VCaP (cell line): ENCODE data around the gene FCHSD2.
A peak's percentile ranks its signal among the peaks of the same experiment; 100 is the strongest.

Source experiments
- H3K27ac ChIP-seq: fragments of 450-650 bp; 2 replicates; pipeline ENCODE4 v1.5.1; 2017
- TF ChIP-seq, protein P1 (sequence below): fragments of 450-650 bp; conservative IDR thresholded peaks from 2 replicates; pipeline ENCODE4 v1.5.1; 2017; ENCODE audit warnings: mild to moderate bottlenecking, moderate library complexity

Gene FCHSD2

DNA sequence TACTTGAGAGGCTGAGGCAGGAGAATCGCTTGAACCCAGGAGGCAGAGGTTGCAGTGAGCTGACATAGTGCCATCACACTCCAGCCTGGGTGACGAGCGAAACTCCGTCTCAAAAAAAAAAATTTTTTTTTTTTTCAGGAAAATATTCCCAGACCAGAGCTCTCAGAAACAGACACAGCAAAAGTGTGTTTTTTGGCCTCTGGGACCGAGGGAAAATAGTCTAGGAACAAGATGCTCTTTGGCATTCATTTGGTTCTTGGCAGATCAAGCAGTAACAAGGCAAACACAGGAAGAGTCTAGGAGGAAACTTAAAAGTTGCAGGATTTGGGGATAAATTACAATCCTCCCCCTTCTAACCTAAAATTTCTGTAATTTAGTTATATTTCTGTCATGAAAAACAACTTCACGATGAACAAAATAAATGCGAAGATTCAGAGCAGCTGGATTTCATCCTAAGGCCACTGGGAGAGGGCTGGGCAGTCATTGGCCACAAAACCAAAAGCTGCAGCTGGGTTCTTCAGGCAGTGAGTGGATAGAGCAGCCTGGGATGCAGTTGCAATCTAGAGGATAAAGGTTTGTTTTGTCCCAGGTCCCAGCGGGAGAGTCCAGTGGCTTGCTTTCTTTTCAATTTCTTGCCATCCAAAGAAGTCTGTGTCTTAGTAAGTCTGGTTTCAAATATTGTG, 308.2 kb downstream of the FCHSD2 start:
- TF ChIP-seq, protein P1, sequence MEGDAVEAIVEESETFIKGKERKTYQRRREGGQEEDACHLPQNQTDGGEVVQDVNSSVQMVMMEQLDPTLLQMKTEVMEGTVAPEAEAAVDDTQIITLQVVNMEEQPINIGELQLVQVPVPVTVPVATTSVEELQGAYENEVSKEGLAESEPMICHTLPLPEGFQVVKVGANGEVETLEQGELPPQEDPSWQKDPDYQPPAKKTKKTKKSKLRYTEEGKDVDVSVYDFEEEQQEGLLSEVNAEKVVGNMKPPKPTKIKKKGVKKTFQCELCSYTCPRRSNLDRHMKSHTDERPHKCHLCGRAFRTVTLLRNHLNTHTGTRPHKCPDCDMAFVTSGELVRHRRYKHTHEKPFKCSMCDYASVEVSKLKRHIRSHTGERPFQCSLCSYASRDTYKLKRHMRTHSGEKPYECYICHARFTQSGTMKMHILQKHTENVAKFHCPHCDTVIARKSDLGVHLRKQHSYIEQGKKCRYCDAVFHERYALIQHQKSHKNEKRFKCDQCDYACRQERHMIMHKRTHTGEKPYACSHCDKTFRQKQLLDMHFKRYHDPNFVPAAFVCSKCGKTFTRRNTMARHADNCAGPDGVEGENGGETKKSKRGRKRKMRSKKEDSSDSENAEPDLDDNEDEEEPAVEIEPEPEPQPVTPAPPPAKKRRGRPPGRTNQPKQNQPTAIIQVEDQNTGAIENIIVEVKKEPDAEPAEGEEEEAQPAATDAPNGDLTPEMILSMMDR: no peak
- no peak overlapping the region for H3K27ac ChIP-seq

DNA sequence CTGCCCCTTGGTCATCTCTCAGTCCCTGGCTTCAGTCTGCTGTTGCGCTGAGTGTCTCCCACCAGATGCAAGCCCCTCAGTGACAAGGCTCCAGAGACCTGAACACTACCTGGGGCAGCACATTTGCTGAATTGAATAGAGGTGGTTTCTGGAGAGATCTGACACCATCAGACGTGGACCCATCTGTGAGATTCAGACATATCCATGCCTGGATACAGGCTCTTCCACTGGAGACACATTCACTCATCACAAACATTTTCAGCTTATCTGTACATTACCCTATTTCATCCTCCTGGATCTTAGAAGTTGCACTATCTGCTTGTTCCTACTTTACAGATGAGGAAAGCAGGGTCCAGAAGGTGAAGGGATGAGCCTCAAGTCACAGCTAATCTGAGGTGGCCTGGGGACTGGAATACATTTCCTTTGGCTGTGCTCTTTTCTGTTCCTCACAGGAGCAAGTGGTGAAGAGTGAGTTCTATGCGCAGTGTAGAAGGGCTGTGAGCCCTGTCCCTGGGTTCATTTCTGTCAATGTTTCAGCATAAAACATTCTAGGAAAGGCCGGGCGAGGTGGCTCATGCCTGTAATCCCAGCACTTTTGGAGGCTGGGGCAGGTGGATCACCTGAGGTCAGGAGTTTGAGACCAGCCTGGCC, 308.9 kb downstream of the FCHSD2 start:
- TF ChIP-seq, protein P1: no peak
- H3K27ac ChIP-seq: no peak overlapping the region

DNA sequence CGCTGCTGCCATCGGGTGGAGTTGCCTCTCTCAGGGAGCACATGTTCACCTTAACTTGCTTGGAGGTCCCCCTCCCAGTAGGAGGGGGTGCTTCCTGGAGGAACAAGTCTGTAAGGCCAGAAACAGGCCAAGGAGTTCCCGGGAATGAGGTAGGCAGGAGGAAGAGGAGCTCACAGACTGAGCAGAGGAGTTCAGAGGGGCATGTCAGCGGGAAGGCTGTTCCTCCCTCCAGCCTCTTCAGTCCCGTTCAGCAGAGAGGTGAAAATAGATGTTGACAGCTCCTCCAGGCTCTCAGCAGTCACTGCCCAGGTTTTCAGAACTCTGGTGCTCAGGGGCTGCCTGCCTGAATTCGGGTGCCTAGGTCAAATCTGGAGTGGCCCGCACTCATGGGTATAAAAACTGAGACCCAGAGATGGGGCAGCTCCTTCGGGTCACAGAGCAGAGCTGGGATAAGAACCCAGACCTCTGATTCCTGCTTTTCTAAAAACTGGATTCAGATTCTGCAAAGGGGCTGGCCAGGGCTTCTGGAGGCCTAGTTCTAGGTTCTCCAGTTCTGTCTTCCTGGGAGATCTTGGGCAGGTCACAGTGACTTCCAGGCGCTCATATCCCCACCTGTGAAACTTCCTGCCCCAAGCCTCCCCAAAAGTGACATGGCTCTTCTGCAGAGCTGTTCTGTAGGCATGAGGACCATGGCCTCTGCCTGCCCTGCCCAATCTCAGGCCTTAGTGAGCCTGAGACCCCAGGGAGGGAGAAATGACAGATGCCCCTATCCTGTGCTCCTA, 309.6 kb downstream of the FCHSD2 start:
- TF ChIP-seq, protein P1: no peak

DNA sequence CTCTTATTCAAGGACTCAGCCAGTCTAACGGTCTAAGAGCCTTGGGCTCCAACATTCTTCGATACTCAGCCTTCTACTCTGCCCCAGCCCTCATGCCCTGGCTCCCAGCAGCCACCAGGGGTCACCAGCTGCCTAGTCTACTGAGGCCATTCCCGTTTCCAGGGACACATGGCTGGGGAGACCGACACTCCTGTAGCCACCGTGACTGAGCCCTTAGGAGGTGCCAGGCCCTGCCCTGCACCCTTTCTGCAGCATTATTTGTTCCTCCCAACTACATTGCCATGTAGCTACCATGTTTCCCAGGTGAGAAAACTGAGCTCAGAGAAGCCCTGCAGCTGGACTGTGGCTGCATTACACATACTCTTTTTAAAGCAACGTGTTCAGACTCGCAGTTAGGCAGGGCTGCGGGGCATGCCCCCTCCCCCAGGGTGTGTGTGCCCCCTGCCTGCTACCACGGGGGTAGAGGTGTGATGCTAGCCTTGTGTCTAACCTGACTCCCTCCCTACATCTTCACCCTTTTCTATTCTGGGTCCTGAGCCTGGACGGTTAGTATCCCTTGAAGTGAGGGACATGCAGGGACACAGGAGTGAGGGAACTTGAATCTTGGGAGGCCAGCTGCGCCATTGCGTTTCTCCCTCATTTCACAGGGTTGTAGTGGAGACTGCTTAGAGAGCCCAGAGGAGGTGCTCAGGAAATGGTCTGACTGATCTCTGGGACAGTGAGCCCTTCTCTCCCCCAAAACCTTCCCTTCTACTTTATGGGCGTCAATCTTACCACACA, 310.4 kb downstream of the FCHSD2 start:
- H3K27ac ChIP-seq: peak overlapping the region; percentile 16; the same call in 1 of the 2 replicates
- TF ChIP-seq, protein P1: peak; percentile 98

More for the DNA sequence above, 309.6 kb downstream of the FCHSD2 start:
- no peak overlapping the region for H3K27ac ChIP-seq

DNA sequence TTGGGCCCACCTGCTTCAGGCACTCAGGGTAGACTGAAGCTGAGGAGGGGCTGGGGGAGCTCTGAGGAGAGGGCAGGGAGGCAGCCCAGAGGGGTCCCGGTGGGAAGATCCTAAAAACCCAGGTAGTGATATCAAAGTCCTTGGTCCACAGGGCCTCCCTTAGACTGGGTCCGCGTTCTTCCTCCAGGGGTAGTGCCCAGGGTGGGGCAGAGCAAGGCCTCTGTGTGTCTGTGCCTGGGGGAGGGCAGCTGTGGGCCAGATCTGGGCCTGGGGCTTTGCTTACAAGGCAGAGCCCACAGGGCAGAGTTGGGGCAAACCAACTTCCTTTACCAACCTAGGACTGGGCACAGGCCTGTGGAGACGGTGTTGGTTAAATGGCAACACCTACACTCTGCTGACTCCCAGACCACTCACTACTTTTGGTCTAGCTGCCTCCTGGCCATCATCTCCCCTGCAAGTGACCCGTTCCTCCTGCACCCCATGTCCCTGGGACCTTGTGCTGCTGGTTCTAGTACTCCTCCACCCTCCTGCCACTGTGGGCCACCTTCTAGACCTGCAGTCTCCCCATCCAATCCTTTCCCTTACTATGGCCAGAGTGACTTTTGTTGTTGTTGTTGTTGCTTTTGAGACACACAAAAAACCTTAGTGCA, 312.1 kb downstream of the FCHSD2 start:
- TF ChIP-seq, protein P1: no peak
- H3K27ac ChIP-seq: no peak overlapping the region

DNA sequence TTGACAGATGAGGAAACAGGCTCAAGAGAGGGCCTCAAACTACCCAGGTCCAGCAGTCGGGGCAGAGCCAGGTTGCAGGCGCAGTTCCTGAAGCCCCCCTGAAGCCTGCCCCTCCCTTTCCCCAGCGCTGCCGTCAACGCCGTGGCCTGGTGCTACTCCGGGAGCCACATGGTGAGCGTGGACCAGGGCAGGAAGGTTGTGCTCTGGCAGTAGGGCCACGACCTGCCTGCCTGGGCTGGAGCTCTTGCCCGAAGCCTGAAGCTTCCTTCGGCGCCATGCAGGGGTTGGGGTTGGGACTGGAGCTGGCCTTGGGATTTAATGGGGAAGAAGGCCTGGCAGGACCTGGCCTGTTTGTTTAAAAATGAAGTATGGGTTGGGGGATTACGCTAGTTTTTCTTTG, 312.9 kb downstream of the FCHSD2 start:
- TF ChIP-seq, protein P1: no peak
- H3K27ac ChIP-seq: no peak overlapping the region
